SK-N-SH (cell line): ENCODE data around the gene SHANK2.

Experiments used
- CTCF ChIP-seq: fragments of 200-600 bp; sonication (generic); IDR thresholded peaks from 2 replicates; pipeline ENCODE4 v1.6.1; 2017; ENCODE audit warnings: antibody characterized with exemption, mild to moderate bottlenecking, moderate library complexity
- EZH2phosphoT487 ChIP-seq: fragments of 200-600 bp; sonication (generic); IDR thresholded peaks from 2 replicates; pipeline ENCODE4 v1.6.1; 2017; ENCODE audit warnings: low read depth, mixed run types, mild to moderate bottlenecking, antibody characterized with exemption, moderate library complexity, borderline replicate concordance
- GATA2 ChIP-seq: sonication (generic); formaldehyde crosslinking; IDR thresholded peaks from 2 replicates; pipeline ENCODE4 v1.5.0; 2020; ENCODE audit warnings: mild to moderate bottlenecking, missing genetic modification reagents
- PBX3 ChIP-seq: IDR thresholded peaks from 2 replicates; pipeline ENCODE4; 2012
- POLR2AphosphoS5 ChIP-seq: IDR thresholded peaks from 2 replicates; pipeline ENCODE4 v1.6.1; 2012; ENCODE audit warnings: low read depth, low read length
- RAD21 ChIP-seq: IDR thresholded peaks from 2 replicates; pipeline ENCODE4 v1.6.1; 2012; ENCODE audit warnings: mild to moderate bottlenecking, low read length
- REST ChIP-seq: IDR thresholded peaks from 2 replicates; pipeline ENCODE4 v1.6.1; 2012; ENCODE audit warnings: mild to moderate bottlenecking, low read depth, low read length, moderate library complexity
- SIN3A ChIP-seq: IDR thresholded peaks from 2 replicates; pipeline ENCODE4 v1.6.1; 2012; ENCODE audit warnings: low read depth, mild to moderate bottlenecking, low read length, moderate library complexity, borderline replicate concordance
- TCF12 ChIP-seq: IDR thresholded peaks from 2 replicates; pipeline ENCODE4 v1.4.0; 2012

- TF ChIP-seq POLR2AphosphoS5, result no peak
- no peak for TF ChIP-seq CTCF
- no peak for TF ChIP-seq SIN3A
- no peak for TF ChIP-seq PBX3
- TF ChIP-seq EZH2phosphoT487, result no peak
- TF ChIP-seq TCF12, result no peak
- no peak for TF ChIP-seq GATA2 (CRISPR knock-in tag)
- TF ChIP-seq REST, result no peak
- TF ChIP-seq RAD21, result no peak
Measured at GRCh38 chr11:71286701-71287643, 34.6 kb upstream of the SHANK2 start.
